HG02840 (cell line): ENCODE measurements around the gene B4GALT1.

Experiments used
- ATAC-seq: cut with Tn5 transposase; IDR thresholded peaks from one replicate; pipeline ENCODE4 v1.9.1; 2021; ENCODE audit warnings: mild to moderate bottlenecking, moderate library complexity, moderate number of reproducible peaks; ENCODE audit not compliant: unreplicated experiment, low FRiP score

The B4GALT1 gene

GRCh38 chr9:33144551-33144950, 22.6 kb downstream of the B4GALT1 start:
- no peak for ATAC-seq

- no peak for ATAC-seq
These were observed 23.9 kb downstream of the B4GALT1 start for GRCh38 chr9:33143241-33143661.

GRCh38 chr9:33142535-33142934, 24.6 kb downstream of the B4GALT1 start:
- no peak for ATAC-seq

GRCh38 chr9:33140401-33141360, 26.5 kb downstream of the B4GALT1 start:
- ATAC-seq, result no peak

- no peak for ATAC-seq
These were observed 27.5 kb downstream of the B4GALT1 start for GRCh38 chr9:33139421-33140228.

GRCh38 chr9:33138768-33139167, 28.4 kb downstream of the B4GALT1 start:
- ATAC-seq, result no peak

- no peak for ATAC-seq
These were observed 29.3 kb downstream of the B4GALT1 start for GRCh38 chr9:33137781-33138264.

- ATAC-seq, result no peak
These were observed 30.1 kb downstream of the B4GALT1 start for GRCh38 chr9:33136721-33137670.

GRCh38 chr9:33135470-33135958, 31.6 kb downstream of the B4GALT1 start:
- ATAC-seq, result no peak

- no peak for ATAC-seq
These were observed 32.1 kb downstream of the B4GALT1 start for GRCh38 chr9:33135031-33135461.

- ATAC-seq, result no peak
These were observed 34.0 kb downstream of the B4GALT1 start for GRCh38 chr9:33133186-33133585.

- ATAC-seq, result no peak
These were observed 35.1 kb downstream of the B4GALT1 start for GRCh38 chr9:33131790-33132772.

- ATAC-seq, result no peak
These were observed 36.0 kb downstream of the B4GALT1 start for GRCh38 chr9:33130961-33131789.

- peak; percentile 53 for ATAC-seq
These were observed 37.0 kb downstream of the B4GALT1 start for GRCh38 chr9:33129886-33130881.

GRCh38 chr9:33129251-33129885, 37.8 kb downstream of the B4GALT1 start:
- no peak for ATAC-seq

- ATAC-seq, result no peak
These were observed 38.6 kb downstream of the B4GALT1 start for GRCh38 chr9:33128570-33128969.
